GM18498 (cell line): ENCODE results near the gene PRELID3B.
A peak's percentile ranks its signal among the peaks of the same experiment; 100 is the strongest.
"Not testable (repeated sequence)": the region's sequence is repeated elsewhere in the genome, so short reads cannot be mapped to it uniquely, and the experiment has no call there.

Experiments
- ATAC-seq: cut with Tn5 transposase; IDR thresholded peaks from one replicate; pipeline ENCODE4 v1.9.1; 2021; ENCODE audit warnings: mild to moderate bottlenecking, moderate library complexity; ENCODE audit not compliant: unreplicated experiment

Gene PRELID3B

GRCh38 chr20:59050437-59050836 is 7.9 kb upstream of the PRELID3B start:
- no peak for ATAC-seq

- ATAC-seq: no peak
Measured at GRCh38 chr20:59048681-59049030, 6.1 kb upstream of the PRELID3B start.

- no peak for ATAC-seq
Measured at GRCh38 chr20:59047938-59048680, 5.5 kb upstream of the PRELID3B start.

- no peak for ATAC-seq
Measured at GRCh38 chr20:59046862-59047261, 4.3 kb upstream of the PRELID3B start.

GRCh38 chr20:59044796-59045195 is 2.2 kb upstream of the PRELID3B start:
- no peak for ATAC-seq

- no peak for ATAC-seq
Measured at GRCh38 chr20:59044295-59044694, 1.7 kb upstream of the PRELID3B start.

GRCh38 chr20:59043698-59044097 is 1.1 kb upstream of the PRELID3B start:
- ATAC-seq: no peak

- ATAC-seq: peak; percentile 95
Measured at GRCh38 chr20:59042796-59043631, 428 bp upstream of the PRELID3B start.

- not testable (repeated sequence) for ATAC-seq
Measured at GRCh38 chr20:59041487-59041886, 1.1 kb downstream of the PRELID3B start.

- no peak for ATAC-seq
Measured at GRCh38 chr20:59040667-59041066, 1.9 kb downstream of the PRELID3B start.

- no peak for ATAC-seq
Measured at GRCh38 chr20:59039233-59039632, 3.4 kb downstream of the PRELID3B start.

GRCh38 chr20:59037386-59037785 is 5.2 kb downstream of the PRELID3B start:
- no peak for ATAC-seq

GRCh38 chr20:59035381-59035780 is 7.2 kb downstream of the PRELID3B start:
- ATAC-seq: no peak

GRCh38 chr20:59033616-59034165 is 8.9 kb downstream of the PRELID3B start:
- no peak for ATAC-seq

GRCh38 chr20:59033093-59033492 is 9.5 kb downstream of the PRELID3B start:
- ATAC-seq: no peak

- no peak for ATAC-seq
Measured at GRCh38 chr20:59032713-59033059, 9.9 kb downstream of the PRELID3B start.

GRCh38 chr20:59032023-59032712 is 10.4 kb downstream of the PRELID3B start, which contains the start of gene ATP5F1E:
Gene ATP5F1E (minus strand): TSS chr20:59032335. CDS start chr20:59032251, 84 bp downstream.
- peak; percentile 97 for ATAC-seq

- no peak for ATAC-seq
Measured at GRCh38 chr20:59031564-59032022, 11.0 kb downstream of the PRELID3B start.

GRCh38 chr20:59030911-59031563 is 11.5 kb downstream of the PRELID3B start:
- ATAC-seq: no peak

- ATAC-seq: no peak
Measured at GRCh38 chr20:59028812-59029211, 13.8 kb downstream of the PRELID3B start.
